BLaER1 (cell line): ENCODE results near the gene C4BPB.
A peak's percentile ranks its signal among the peaks of the same experiment; 100 is the strongest.

Experiments
- H3K27ac ChIP-seq: shearing (Covaris generic); formaldehyde crosslinking; 2 replicates; pipeline ENCODE4 v1.8.1; 2022
- H3K27me3 ChIP-seq: shearing (Covaris generic); formaldehyde crosslinking; 2 replicates; pipeline ENCODE4 v1.8.1; 2022
- H3K36me3 ChIP-seq: shearing (Covaris generic); formaldehyde crosslinking; 2 replicates; pipeline ENCODE4 v1.8.1; 2022
- H3K4me1 ChIP-seq: shearing (Covaris generic); formaldehyde crosslinking; 2 replicates; pipeline ENCODE4 v1.8.1; 2022
- H3K4me2 ChIP-seq: shearing (Covaris generic); formaldehyde crosslinking; 2 replicates; pipeline ENCODE4 v1.8.1; 2022
- H3K4me3 ChIP-seq: shearing (Covaris generic); formaldehyde crosslinking; 2 replicates; pipeline ENCODE4 v1.8.1; 2022
- H3K9ac ChIP-seq: shearing (Covaris generic); formaldehyde crosslinking; 2 replicates; pipeline ENCODE4 v1.8.1; 2022
- H3K9me3 ChIP-seq: shearing (Covaris generic); formaldehyde crosslinking; 2 replicates; pipeline ENCODE4 v1.8.1; 2022
- H4K20me1 ChIP-seq: shearing (Covaris generic); formaldehyde crosslinking; 2 replicates; pipeline ENCODE4 v1.8.1; 2022
- Cebpa-rat ChIP-seq: shearing (Covaris generic); IDR thresholded peaks from 2 replicates; pipeline ENCODE4 v1.8.1; 2022

The C4BPB gene

GRCh38 chr1:207102659-207103058 is 14.0 kb downstream of the C4BPB start:
- Histone ChIP-seq H3K9me3 (peaks cover 14% of the 10 kb centered on the region), H3K27me3 (no peaks in the 10 kb centered on the region), H3K27ac (no peak overlapping the region), H3K9ac (no peak overlapping the region), H4K20me1 (no peaks in the 10 kb centered on the region), H3K4me3 (no peak overlapping the region), H3K4me2 (no peak overlapping the region), H3K4me1 (no peaks in the 10 kb centered on the region), H3K36me3 (no peaks in the 10 kb centered on the region)
- no peak for TF ChIP-seq Cebpa-rat

GRCh38 chr1:207103892-207104373 is 15.3 kb downstream of the C4BPB start, which contains the start of gene C4BPA:
C4BPA (plus strand) TSS chr1:207104233; CDS start chr1:207113026, 8,793 bp downstream.
- H3K9me3 ChIP-seq = peaks cover 4% of the 10 kb centered on the region
- H4K20me1 ChIP-seq = no peaks in the 10 kb centered on the region
- H3K4me3 ChIP-seq = no peak within 1 kb of the TSS

GRCh38 chr1:207109004-207109403 is 20.3 kb downstream of the C4BPB start:
- Histone ChIP-seq H3K4me1 (no peaks in the 10 kb centered on the region), H4K20me1 (no peaks in the 10 kb centered on the region), H3K27me3 (no peaks in the 10 kb centered on the region), H3K36me3 (no peaks in the 10 kb centered on the region), H3K9me3 (no peaks in the 10 kb centered on the region), H3K9ac (no peak overlapping the region), H3K4me2 (no peak overlapping the region), H3K27ac (no peak overlapping the region), H3K4me3 (no peak overlapping the region)
- no peak for TF ChIP-seq Cebpa-rat

More at GRCh38 chr1:207103892-207104373, 15.3 kb downstream of the C4BPB start, which contains the start of gene C4BPA:
- Histone ChIP-seq H3K36me3 (no peaks in the 10 kb centered on the region), H3K4me2 (no peak within 1 kb of the TSS), H3K4me1 (no peaks in the 10 kb centered on the region), H3K27me3 (no peaks in the 10 kb centered on the region), H3K27ac (no peak within 1 kb of the TSS), H3K9ac (no peak within 1 kb of the TSS)
- TF ChIP-seq Cebpa-rat = peak; percentile 55; the same call in 1 of the 2 replicates

DNA sequence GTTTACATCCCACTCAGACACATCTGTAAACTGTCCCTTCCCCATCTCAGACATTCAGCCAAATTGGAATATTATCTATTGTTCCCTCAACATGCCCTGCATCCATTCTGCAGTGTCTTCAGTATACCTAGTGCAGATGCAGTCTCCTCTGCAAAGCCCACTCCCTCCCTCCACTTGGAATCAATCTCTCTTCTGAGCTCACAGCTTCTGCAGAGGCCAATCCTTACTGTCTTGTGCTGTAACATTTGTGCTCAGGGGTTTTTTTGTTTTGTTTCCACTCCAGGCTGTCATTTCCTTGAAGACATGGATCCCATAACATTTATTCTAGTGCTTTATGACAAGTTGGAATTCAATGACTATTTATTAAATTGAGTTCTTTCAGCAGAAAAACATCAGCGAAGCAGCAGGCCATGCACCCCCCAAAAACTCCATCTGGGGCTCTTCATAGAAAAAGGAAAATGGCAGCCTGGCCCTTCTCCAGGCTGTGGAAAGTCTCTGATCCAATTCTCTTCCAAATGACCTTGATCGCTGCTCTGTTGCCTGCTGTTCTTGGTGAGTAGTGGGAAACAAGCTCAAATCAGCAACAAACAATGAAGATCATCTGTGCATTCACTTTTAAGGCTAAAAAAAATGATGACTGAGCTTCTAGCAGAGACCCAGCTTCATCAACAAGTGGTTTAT is 24.1 kb downstream of the C4BPB start:
- Histone ChIP-seq H3K27ac (no peak overlapping the region), H3K9me3 (no peaks in the 10 kb centered on the region), H4K20me1 (no peaks in the 10 kb centered on the region), H3K9ac (no peak overlapping the region), H3K4me1 (no peaks in the 10 kb centered on the region), H3K4me3 (no peak overlapping the region), H3K36me3 (no peaks in the 10 kb centered on the region), H3K27me3 (no peaks in the 10 kb centered on the region), H3K4me2 (no peak overlapping the region)
- no peak for TF ChIP-seq Cebpa-rat

- H3K27me3 ChIP-seq = no peaks in the 10 kb centered on the region
- no peak overlapping the region for H3K27ac ChIP-seq
- H3K4me3 ChIP-seq = no peak overlapping the region
- H3K4me1 ChIP-seq = no peaks in the 10 kb centered on the region
- no peak overlapping the region for H3K4me2 ChIP-seq
- no peak overlapping the region for H3K9ac ChIP-seq
- no peaks in the 10 kb centered on the region for H3K36me3 ChIP-seq
- no peaks in the 10 kb centered on the region for H3K9me3 ChIP-seq
- H4K20me1 ChIP-seq = no peaks in the 10 kb centered on the region
- no peak for TF ChIP-seq Cebpa-rat
These were observed 26.6 kb downstream of the C4BPB start for GRCh38 chr1:207115269-207115668.

DNA sequence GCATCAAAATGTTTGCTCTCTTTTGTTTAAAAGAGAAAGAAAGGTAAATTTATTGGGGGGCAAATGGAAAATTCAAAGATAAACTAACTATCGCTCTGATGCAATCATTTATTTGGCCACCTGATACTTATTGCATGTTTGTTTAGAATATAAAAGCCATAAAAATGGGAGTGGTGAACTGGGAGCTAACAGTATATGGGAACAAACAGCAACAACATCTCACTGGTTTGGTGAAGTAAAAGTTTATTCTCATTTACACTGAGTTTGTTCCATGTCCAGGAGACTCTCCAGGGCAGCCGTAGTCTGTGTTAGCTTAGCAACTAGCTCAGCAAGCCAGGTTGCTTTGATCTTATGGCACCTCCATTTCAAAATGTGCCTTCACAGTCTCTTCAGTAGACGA is 35.7 kb downstream of the C4BPB start:
- H3K9ac ChIP-seq = no peak overlapping the region
- H3K27ac ChIP-seq = no peak overlapping the region
- TF ChIP-seq Cebpa-rat = no peak
- no peaks in the 10 kb centered on the region for H3K4me1 ChIP-seq
- no peaks in the 10 kb centered on the region for H4K20me1 ChIP-seq
- H3K27me3 ChIP-seq = no peaks in the 10 kb centered on the region
- H3K36me3 ChIP-seq = no peaks in the 10 kb centered on the region
- H3K9me3 ChIP-seq = peaks cover 26% of the 10 kb centered on the region
- no peak overlapping the region for H3K4me3 ChIP-seq
- H3K4me2 ChIP-seq = no peak overlapping the region

DNA sequence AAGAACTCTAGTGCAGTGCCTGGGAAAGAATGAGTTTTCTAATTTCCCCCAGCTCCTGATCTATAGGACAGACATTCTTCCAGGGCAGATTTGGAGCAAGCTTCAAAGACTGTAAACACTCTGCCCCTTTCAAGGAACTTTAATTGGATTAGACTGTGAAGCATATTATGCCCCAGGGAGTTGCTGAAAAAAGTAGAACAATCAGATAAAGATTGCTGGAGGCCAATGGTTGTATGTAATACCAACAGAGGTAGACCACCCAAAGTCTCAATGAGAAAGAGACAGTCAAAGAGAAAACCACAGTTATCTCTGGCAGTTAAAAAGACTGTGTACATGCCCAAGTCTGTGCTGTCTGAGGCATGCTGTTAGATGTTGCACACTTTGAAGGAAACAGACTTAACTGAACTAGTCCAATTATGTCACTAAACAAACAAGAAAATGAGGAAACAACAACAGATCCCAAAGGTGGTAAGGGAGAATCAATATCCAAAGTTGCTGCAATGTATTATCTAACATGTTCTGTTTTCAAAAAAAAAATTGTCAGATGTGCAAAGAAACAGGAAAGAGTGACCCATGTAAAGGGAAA is 39.8 kb downstream of the C4BPB start:
- H3K4me1 ChIP-seq = no peaks in the 10 kb centered on the region
- no peak overlapping the region for H3K4me3 ChIP-seq
- no peak overlapping the region for H3K27ac ChIP-seq
- H3K36me3 ChIP-seq = no peaks in the 10 kb centered on the region
- no peaks in the 10 kb centered on the region for H3K27me3 ChIP-seq
- no peak overlapping the region for H3K4me2 ChIP-seq
- H3K9ac ChIP-seq = no peak overlapping the region
- no peak for TF ChIP-seq Cebpa-rat
- H4K20me1 ChIP-seq = no peaks in the 10 kb centered on the region
- peaks cover 41% of the 10 kb centered on the region for H3K9me3 ChIP-seq

GRCh38 chr1:207129053-207129452 is 40.4 kb downstream of the C4BPB start:
- TF ChIP-seq Cebpa-rat = no peak
- Histone ChIP-seq H3K4me2 (no peak overlapping the region), H3K27me3 (no peaks in the 10 kb centered on the region), H4K20me1 (no peaks in the 10 kb centered on the region), H3K4me3 (no peak overlapping the region), H3K36me3 (no peaks in the 10 kb centered on the region), H3K27ac (no peak overlapping the region), H3K9me3 (peaks cover 41% of the 10 kb centered on the region), H3K9ac (no peak overlapping the region), H3K4me1 (no peaks in the 10 kb centered on the region)

DNA sequence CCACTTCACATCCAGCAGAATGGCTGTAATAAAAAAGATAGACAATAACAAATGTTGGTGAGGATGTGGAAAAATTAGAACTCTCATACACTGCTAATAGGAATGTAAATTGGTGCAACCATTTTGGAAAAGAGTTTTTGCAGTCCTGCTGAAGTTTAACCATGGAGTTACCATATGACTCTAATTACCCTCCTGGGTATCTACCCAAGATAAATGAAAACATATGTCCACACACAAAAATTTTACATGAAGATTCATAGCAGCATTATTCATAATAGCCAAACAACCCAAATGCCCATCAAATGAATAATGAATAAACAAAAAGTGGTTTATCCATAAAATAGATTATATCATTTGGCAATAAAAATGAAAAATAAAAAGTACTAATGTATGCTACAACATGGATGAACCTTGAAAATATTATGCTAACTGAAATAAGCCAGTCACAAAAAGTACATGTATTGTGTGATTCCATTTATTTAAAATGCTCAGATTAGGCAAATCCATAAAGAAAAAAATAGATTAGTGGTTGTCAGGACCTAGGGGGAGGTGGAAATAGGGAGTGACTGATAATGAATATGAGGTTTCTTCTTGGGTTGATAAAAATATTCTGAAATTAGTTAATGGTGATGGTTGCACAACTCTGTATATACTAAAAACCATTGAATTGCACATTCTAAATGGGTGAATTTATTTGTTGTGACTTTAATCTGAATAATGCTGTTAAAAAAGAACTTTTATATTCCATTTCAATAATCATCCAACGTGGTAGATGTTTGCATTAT is 41.8 kb downstream of the C4BPB start:
- Histone ChIP-seq H3K9ac (no peak overlapping the region), H3K36me3 (no peaks in the 10 kb centered on the region), H3K27me3 (no peaks in the 10 kb centered on the region), H3K9me3 (peaks cover 40% of the 10 kb centered on the region), H3K4me1 (no peaks in the 10 kb centered on the region), H3K4me3 (no peak overlapping the region), H3K4me2 (no peak overlapping the region), H4K20me1 (no peaks in the 10 kb centered on the region), H3K27ac (no peak overlapping the region)
- TF ChIP-seq Cebpa-rat = no peak

- Histone ChIP-seq H3K36me3 (no peaks in the 10 kb centered on the region), H3K9me3 (peaks cover 37% of the 10 kb centered on the region), H3K4me3 (no peak overlapping the region), H3K27me3 (no peaks in the 10 kb centered on the region), H3K27ac (no peak overlapping the region), H3K9ac (no peak overlapping the region), H3K4me1 (no peaks in the 10 kb centered on the region), H3K4me2 (no peak overlapping the region), H4K20me1 (no peaks in the 10 kb centered on the region)
- TF ChIP-seq Cebpa-rat = no peak
These were observed 42.5 kb downstream of the C4BPB start for GRCh38 chr1:207131163-207131562.
